Measurements from ENCODE around the gene ACSM3.

GRCh38 chr16:20768818-20769217 is 5.0 kb downstream of the ACSM3 start:
- TF ChIP-seq CTCF (IDR thresholded peaks at IDR 0.05; ENCODE audit: low read length) (no peak), EZH2 (optimal IDR thresholded peaks at IDR 0.05; ENCODE audit: low read depth, low read length) (no peak), EZH2phosphoT487 (IDR thresholded peaks at IDR 0.05; ENCODE audit: low read length) (no peak)
